ENCODE measurements around the gene WWOX. TPM values are rescaled to one million over a fixed set of nuclear protein-coding genes. Genes with fewer than 3 reads are reported as not detected.

The WWOX gene
- total and polyA plus RNA-seq, 2 of the 4 experiments (the other 2 are of a cell fraction) = 2.7 to 5.4 TPM

DNA sequence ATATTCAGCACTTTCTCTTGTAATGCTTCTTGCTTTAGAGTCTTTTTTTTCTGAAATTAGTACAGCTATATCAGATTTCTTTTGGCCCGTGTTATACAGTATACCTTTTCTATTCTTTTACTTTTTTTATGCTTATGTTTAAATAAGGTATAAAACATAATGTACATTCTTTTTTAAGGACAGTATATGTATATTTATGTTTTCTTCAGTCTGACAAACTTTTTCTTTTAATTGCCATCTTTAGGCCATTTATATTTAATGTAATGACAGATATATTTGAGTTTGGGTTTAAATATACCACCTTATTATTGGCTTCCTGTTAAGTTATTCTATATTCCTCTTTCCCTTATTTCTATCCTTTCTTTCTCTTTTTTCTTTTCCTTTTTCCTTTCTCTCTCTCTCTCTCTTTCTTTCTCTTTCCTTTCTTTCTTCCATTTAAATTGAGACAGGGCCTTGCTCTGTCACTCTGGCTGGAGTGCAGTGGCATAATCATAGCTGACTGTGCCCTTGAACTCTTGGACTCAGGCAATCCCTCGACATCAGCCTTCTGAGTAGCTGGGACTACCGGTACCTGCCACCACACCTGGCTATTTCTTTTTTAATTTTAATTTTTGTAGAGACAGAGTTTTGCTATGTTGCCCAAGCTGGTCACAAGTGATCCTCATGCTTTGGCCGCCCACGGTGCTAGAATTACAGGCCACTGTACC is 61.7 kb downstream of the WWOX start:
- no peak for ATAC-seq (ENCODE audit: low read depth)
- H3K23ac ChIP-seq (ENCODE audit: low read depth, low read length) = no peak overlapping the region
- H4K91ac ChIP-seq (ENCODE audit: insufficient read depth, low read depth, low read length) = no peak overlapping the region
- no peaks in the 10 kb centered on the region for H3K27me3 ChIP-seq (ENCODE audit: control insufficient read depth, insufficient read depth, low read length)
- H3K9ac ChIP-seq (ENCODE audit: low read depth, low read length) = no peak overlapping the region
- H3K14ac ChIP-seq (replicated peaks; ENCODE audit: low read depth, low read length) = no peak overlapping the region
- H3K36me3 ChIP-seq (ENCODE audit: control insufficient read depth, insufficient read depth, low read length) = no peaks in the 10 kb centered on the region
- H3K27ac ChIP-seq (ENCODE audit: insufficient read depth, low read length) = no peak overlapping the region
- 0 out of 2 replicates have a peak, but pooled peaks cover 2% of the 10 kb centered on the region for H3K9me3 ChIP-seq (ENCODE audit: control insufficient read depth, insufficient read depth, low read length)
- dilution Hi-C loops (cut with HindIII; ENCODE audit: low sequenced_read_pairs, unreplicated experiment) = no loop called here
- H3K4me3 ChIP-seq (ENCODE audit: insufficient read depth, low read depth, low read length) = no peak overlapping the region
- H3K9me1 ChIP-seq (ENCODE audit: insufficient read depth, low read length) = no peaks in the 10 kb centered on the region
- H3K4me1 ChIP-seq (ENCODE audit: control insufficient read depth, insufficient read depth, low read length) = no peaks in the 10 kb centered on the region
- H3K79me1 ChIP-seq (ENCODE audit: low read depth in 1 of 2, low read length in 2 of 2) = no peaks in the 10 kb centered on the region
- TF ChIP-seq USF2 (IDR thresholded peaks at IDR 0.05; ENCODE audit: low read depth, low read length) (no peak), RAD21 (IDR thresholded peaks at IDR 0.05; ENCODE audit: low read length) (no peak), MAFK (IDR thresholded peaks at IDR 0.05; ENCODE audit: low read depth, low read length) (no peak), RCOR1 (IDR thresholded peaks at IDR 0.05; ENCODE audit: insufficient replicate concordance, low read length) (no peak), CTCF (conservative IDR thresholded peaks at IDR 0.05; ENCODE audit: low read depth, low read length) (no peak), MXI1 (IDR thresholded peaks at IDR 0.05; ENCODE audit: borderline replicate concordance, low read depth, low read length) (no peak), SMC3 (IDR thresholded peaks at IDR 0.05; ENCODE audit: low read depth, low read length) (no peak), CEBPB (IDR thresholded peaks at IDR 0.05; ENCODE audit: low read depth, low read length) (no peak), MAZ (IDR thresholded peaks at IDR 0.05; ENCODE audit: borderline replicate concordance, low read depth, low read length) (no peak), NFE2L2 (IDR thresholded peaks at IDR 0.05; ENCODE audit: low read depth, low read length) (no peak), BHLHE40 (IDR thresholded peaks at IDR 0.05; ENCODE audit: low read depth, low read length) (no peak), RFX5 (IDR thresholded peaks at IDR 0.05; ENCODE audit: low read depth, low read length) (no peak), POLR2A (IDR thresholded peaks at IDR 0.05; ENCODE audit: low read depth, low read length) (no peak), CHD1 (IDR thresholded peaks at IDR 0.05; ENCODE audit: low read depth, low read length) (no peak)
- TF ChIP-seq, protein P1, sequence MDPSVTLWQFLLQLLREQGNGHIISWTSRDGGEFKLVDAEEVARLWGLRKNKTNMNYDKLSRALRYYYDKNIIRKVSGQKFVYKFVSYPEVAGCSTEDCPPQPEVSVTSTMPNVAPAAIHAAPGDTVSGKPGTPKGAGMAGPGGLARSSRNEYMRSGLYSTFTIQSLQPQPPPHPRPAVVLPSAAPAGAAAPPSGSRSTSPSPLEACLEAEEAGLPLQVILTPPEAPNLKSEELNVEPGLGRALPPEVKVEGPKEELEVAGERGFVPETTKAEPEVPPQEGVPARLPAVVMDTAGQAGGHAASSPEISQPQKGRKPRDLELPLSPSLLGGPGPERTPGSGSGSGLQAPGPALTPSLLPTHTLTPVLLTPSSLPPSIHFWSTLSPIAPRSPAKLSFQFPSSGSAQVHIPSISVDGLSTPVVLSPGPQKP (IDR thresholded peaks at IDR 0.05; ENCODE audit: borderline replicate concordance, low read depth, low read length) = no peak
- ChIA-PET POLR2A (ENCODE audit: unreplicated experiment) (no interaction called here), CTCF (interaction anchor here (0.6 to 0.7 kb wide), 2 partner anchors 13 to 41 kb away, joined by 3 read pairs; no protein-coding TSS in a partner anchor)
- DNase-seq = no peak
- H2BK20ac ChIP-seq (ENCODE audit: low read depth, low read length) = no peak overlapping the region
- H2AK5ac ChIP-seq (ENCODE audit: low read depth, low read length) = no peak overlapping the region
- 100% methylated on average over 1 of the region's 5 CpGs; no CpG with 5 or more reads in 1 of the 2 experiments for WGBS, 2 experiments (ENCODE audit: extremely low coverage in 2 of 2, insufficient read length in 1 of 2)
- no TSS peak for BruUV-seq (replicated peaks)
- in situ Hi-C loops (cut with MboI; ENCODE audit: low sequenced_read_pairs) = no loop called here
- H2AK9ac ChIP-seq (replicated peaks; ENCODE audit: low read depth, low read length, poor library complexity) = no peak overlapping the region
- H3K4me2 ChIP-seq (ENCODE audit: low read depth, low read length) = no peak overlapping the region
- no peaks in the 10 kb centered on the region for H4K20me1 ChIP-seq (ENCODE audit: insufficient read depth, low read length)
- no peak overlapping the region for H3K56ac ChIP-seq (ENCODE audit: extremely low read depth, insufficient read depth, low read length)
- intact Hi-C loops (cut with micrococcal nuclease) = no loop called here
- no peak overlapping the region for H2BK5ac ChIP-seq (ENCODE audit: low read depth, low read length, poor library complexity, severe bottlenecking)
- no peak overlapping the region for H2BK120ac ChIP-seq (ENCODE audit: low read depth, low read length)
- H3K4ac ChIP-seq (ENCODE audit: low read depth, low read length) = no peak overlapping the region
- H4K5ac ChIP-seq (ENCODE audit: low read depth, low read length) = no peak overlapping the region
- no peak overlapping the region for H3K18ac ChIP-seq (ENCODE audit: low read depth, low read length)
- H2AFZ ChIP-seq (replicated peaks; ENCODE audit: low read length, poor library complexity) = no peak overlapping the region
- no peak overlapping the region for H4K8ac ChIP-seq (ENCODE audit: low read depth in 2 of 2, low read length in 2 of 2)
- no peak overlapping the region for H2BK15ac ChIP-seq (ENCODE audit: low read depth, low read length)
